Glutamatergic neuron (in vitro differentiated cells): ENCODE measurements around the gene PLA2G4B. TPM values are rescaled to one million over a fixed set of nuclear protein-coding genes. Genes with fewer than 3 reads are reported as not detected.

ENCODE experiments used
- DNase-seq: peaks from one replicate; pipeline ENCODE4 v3.0.0; 2022
- H3K27ac Mint-ChIP-seq: one replicate; pipeline ENCODE4 v1.8.0; 2020; ENCODE audit warnings: mild to moderate bottlenecking, mixed read lengths, inconsistent platforms; ENCODE audit not compliant: unreplicated experiment
- H3K27me3 Mint-ChIP-seq: one replicate; pipeline ENCODE4 v1.8.0; 2020; ENCODE audit warnings: mild to moderate bottlenecking, moderate library complexity, mixed read lengths, inconsistent platforms; ENCODE audit not compliant: unreplicated experiment
- H3K36me3 Mint-ChIP-seq: one replicate; pipeline ENCODE4 v1.8.0; 2020; ENCODE audit warnings: mild to moderate bottlenecking, mixed read lengths, inconsistent platforms; ENCODE audit not compliant: unreplicated experiment
- H3K4me1 Mint-ChIP-seq: one replicate; pipeline ENCODE4 v1.8.0; 2020; ENCODE audit warnings: mild to moderate bottlenecking, low read depth, mixed read lengths, inconsistent platforms; ENCODE audit not compliant: unreplicated experiment
- H3K4me3 Mint-ChIP-seq: one replicate; pipeline ENCODE4 v1.8.0; 2020; ENCODE audit warnings: mild to moderate bottlenecking, mixed read lengths, inconsistent platforms; ENCODE audit not compliant: unreplicated experiment
- H3K9me3 Mint-ChIP-seq: one replicate; pipeline ENCODE4 v1.8.0; 2020; ENCODE audit warnings: mild to moderate bottlenecking, moderate library complexity, mixed read lengths, inconsistent platforms; ENCODE audit not compliant: unreplicated experiment
- CTCF ChIP-seq: fragments of 200-600 bp; sonication (generic); IDR thresholded peaks from one replicate; pipeline ENCODE4 v1.5.0; 2021; ENCODE audit not compliant: partially characterized antibody, unreplicated experiment
- total RNA-seq: library from RNA; stranded (reverse); fragmentation: NEBNext Ultra II Directional; extraction: Animal tissue kit (Norgen Biotek cat#: 25700); gene quantifications from one replicate; pipeline ENCODE4 v1.2.1, GENCODE V29; 2021; ENCODE audit not compliant: unreplicated experiment

PLA2G4B gene
- total RNA-seq, 1 donor from 2014 or later: 17.9 TPM

GRCh38 chr15:41876007-41876406, 37.4 kb downstream of the PLA2G4B start:
- Mint-ChIP-seq H3K27ac (no peak overlapping the region), H3K36me3 (peaks cover 5% of the 10 kb centered on the region), H3K27me3 (peaks cover 15% of the 10 kb centered on the region), H3K4me1 (no peaks in the 10 kb centered on the region), H3K4me3 (no peak overlapping the region), H3K9me3 (peaks cover 6% of the 10 kb centered on the region)
- TF ChIP-seq CTCF: no peak
- no peak for DNase-seq

GRCh38 chr15:41876689-41877088, 38.0 kb downstream of the PLA2G4B start:
- peaks cover 6% of the 10 kb centered on the region for H3K9me3 Mint-ChIP-seq
- peaks cover 1% of the 10 kb centered on the region for H3K4me1 Mint-ChIP-seq
- H3K27me3 Mint-ChIP-seq: peaks cover 19% of the 10 kb centered on the region
- TF ChIP-seq CTCF: no peak
- DNase-seq: no peak
- peaks cover 10% of the 10 kb centered on the region for H3K36me3 Mint-ChIP-seq
- no peak overlapping the region for H3K27ac Mint-ChIP-seq
- H3K4me3 Mint-ChIP-seq: no peak overlapping the region

- Mint-ChIP-seq H3K36me3 (peaks cover 5% of the 10 kb centered on the region), H3K4me1 (peaks cover 1% of the 10 kb centered on the region), H3K27me3 (peaks cover 16% of the 10 kb centered on the region), H3K9me3 (peaks cover 7% of the 10 kb centered on the region), H3K27ac (no peak overlapping the region), H3K4me3 (no peak overlapping the region)
- DNase-seq: no peak
- no peak for TF ChIP-seq CTCF
These were observed 39.1 kb downstream of the PLA2G4B start for GRCh38 chr15:41877631-41878354.

- H3K4me1 Mint-ChIP-seq: peaks cover 1% of the 10 kb centered on the region
- H3K36me3 Mint-ChIP-seq: peaks cover 5% of the 10 kb centered on the region
- no peak overlapping the region for H3K4me3 Mint-ChIP-seq
- no peak overlapping the region for H3K27ac Mint-ChIP-seq
- H3K9me3 Mint-ChIP-seq: peaks cover 7% of the 10 kb centered on the region
- DNase-seq: no peak
- no peak for TF ChIP-seq CTCF
- peaks cover 14% of the 10 kb centered on the region for H3K27me3 Mint-ChIP-seq
These were observed 39.7 kb downstream of the PLA2G4B start for GRCh38 chr15:41878355-41878699.

GRCh38 chr15:41879321-41879845, 40.7 kb downstream of the PLA2G4B start:
- peaks cover 1% of the 10 kb centered on the region for H3K4me1 Mint-ChIP-seq
- no peak overlapping the region for H3K4me3 Mint-ChIP-seq
- no peak for DNase-seq
- peaks cover 15% of the 10 kb centered on the region for H3K27me3 Mint-ChIP-seq
- TF ChIP-seq CTCF: no peak
- no peak overlapping the region for H3K27ac Mint-ChIP-seq
- peaks cover 7% of the 10 kb centered on the region for H3K36me3 Mint-ChIP-seq
- H3K9me3 Mint-ChIP-seq: peaks cover 9% of the 10 kb centered on the region
